PC-9 (cell line): Measurements from ENCODE around the gene IGF2BP2. TPM values are rescaled to one million over a fixed set of nuclear protein-coding genes. Genes with fewer than 3 reads are reported as not detected.
A peak's percentile ranks its signal among the peaks of the same experiment; 100 is the strongest.

ENCODE experiments used
- BruUV-seq: library from RNA; stranded (reverse); fragments of 400-500 nt; replicated peaks from 2 replicates; lab custom pipeline; 2021; lab: Mats Ljungman, UMichigan
- CTCF ChIA-PET: fragments of 300-600 bp; sonication (Branson Sonifier 250); formaldehyde crosslinking; loops from one replicate; lab custom pipeline; 2022; ENCODE audit warnings: antibody characterized with exemption; lab: Charles Lee
- POLR2A ChIA-PET: fragments of 300-600 bp; sonication (Branson Sonifier 250); formaldehyde crosslinking; loops from one replicate; lab custom pipeline; 2022; ENCODE audit warnings: antibody characterized with exemption; ENCODE audit not compliant: unreplicated experiment; lab: Charles Lee
- DNase-seq, 2 experiments: peaks; one replicate each; pipeline versions ENCODE4 v3.0.0 to v3.0.0-alpha.2; 2015 to 2022; ENCODE audit warnings: mixed read lengths in 1 of 2
- H2AFZ ChIP-seq: fragments of 200-600 bp; sonication (generic); 2 replicates; pipeline ENCODE4 v1.8.1; 2017; ENCODE audit warnings: antibody characterized with exemption
- H3F3A ChIP-seq: fragments of 200-600 bp; sonication (generic); 2 replicates; pipeline ENCODE4 v1.8.1; 2017; ENCODE audit warnings: antibody characterized with exemption, mild to moderate bottlenecking, low read depth; ENCODE audit not compliant: insufficient read depth
- H3K27ac ChIP-seq: fragments of 200-600 bp; sonication (generic); 2 replicates; pipeline ENCODE4 v1.6.1; 2016; ENCODE audit warnings: mixed run types
- H3K27me3 ChIP-seq: fragments of 200-600 bp; sonication (generic); 2 replicates; pipeline ENCODE4 v1.6.1; 2016; ENCODE audit warnings: low read depth, mixed run types; ENCODE audit not compliant: insufficient read depth
- H3K36me3 ChIP-seq: fragments of 200-600 bp; sonication (generic); 2 replicates; pipeline ENCODE4 v1.6.1; 2016; ENCODE audit warnings: low read depth, mixed run types
- H3K4me1 ChIP-seq: fragments of 200-600 bp; sonication (generic); replicated peaks from 2 replicates; pipeline ENCODE4 v1.6.1; 2016; ENCODE audit warnings: mixed run types; ENCODE audit not compliant: insufficient read depth
- H3K4me2 ChIP-seq: fragments of 200-600 bp; sonication (generic); 2 replicates; pipeline ENCODE4 v1.6.1; 2017; ENCODE audit warnings: mixed run types
- H3K4me3 ChIP-seq: fragments of 200-600 bp; sonication (generic); 2 replicates; pipeline ENCODE4 v1.6.1; 2016; ENCODE audit warnings: mixed run types
- H3K79me2 ChIP-seq: fragments of 200-600 bp; sonication (generic); 2 replicates; pipeline ENCODE4 v1.6.1; 2017; ENCODE audit warnings: low read depth, mixed run types
- H3K9me2 ChIP-seq: fragments of 200-600 bp; sonication (generic); 2 replicates; pipeline ENCODE4 v1.8.1; 2017; ENCODE audit warnings: mild to moderate bottlenecking; ENCODE audit not compliant: insufficient read depth
- H3K9me3 ChIP-seq: fragments of 200-600 bp; sonication (generic); 2 replicates; pipeline ENCODE4 v1.8.1; 2016; ENCODE audit warnings: low read depth; ENCODE audit not compliant: insufficient read depth
- H4K20me1 ChIP-seq: fragments of 200-600 bp; sonication (generic); 2 replicates; pipeline ENCODE4 v1.8.1; 2017; ENCODE audit not compliant: insufficient read depth
- CTCF ChIP-seq: fragments of 200-600 bp; sonication (generic); conservative IDR thresholded peaks from 2 replicates; pipeline ENCODE4 v1.6.1; 2017; ENCODE audit warnings: mixed run types, antibody characterized with exemption, mild to moderate bottlenecking, moderate library complexity
- EZH2 ChIP-seq: fragments of 200-600 bp; sonication (generic); IDR thresholded peaks from 2 replicates; pipeline ENCODE4 v1.8.0; 2017; ENCODE audit warnings: antibody characterized with exemption, low read depth
- intact Hi-C: fragments of 100-400 bp; cut with micrococcal nuclease; formaldehyde crosslinking; loops from one replicate; pipeline ENCODE4 v1.10.0; 2022; ENCODE audit not compliant: unreplicated experiment
- total RNA-seq: library from RNA; stranded (reverse); gene quantifications from 2 replicates; pipeline ENCODE4 v1.2.3, GENCODE V29; 2021

Gene IGF2BP2
- total RNA-seq, 1 experiment from 2014 or later = 140 TPM

- Histone ChIP-seq H3F3A (peaks cover 34% of the 10 kb centered on the region), H3K9me3 (no peaks in the 10 kb centered on the region; the same call in 1 of the 2 replicates), H3K36me3 (peaks cover 16% of the 10 kb centered on the region), H3K79me2 (peaks cover 84% of the 10 kb centered on the region), H3K4me2 (peak overlapping the region; percentile 83), H3K27ac (peak overlapping the region; percentile 86), H2AFZ (peak overlapping the region; percentile 67), H3K4me3 (peak overlapping the region; percentile 99), H3K9me2 (no peaks in the 10 kb centered on the region), H3K4me1 (peaks cover 54% of the 10 kb centered on the region), H3K27me3 (no peaks in the 10 kb centered on the region), H4K20me1 (peaks cover 38% of the 10 kb centered on the region)
- DNase-seq = peak in 1 of 2 experiments; percentile 53
- BruUV-seq = no TSS peak
- TF ChIP-seq EZH2 = no peak
- no peak; the same call in 1 of the 2 replicates for TF ChIP-seq CTCF
- POLR2A ChIA-PET = interaction anchor here (0.5 to 1.5 kb wide), 7 partner anchors 21 to 155 kb away, joined by 3 to 55 read pairs (median 4); no protein-coding TSS in a partner anchor
- intact Hi-C loops = loop anchor here (1.0 to 5.0 kb wide), 5 partner anchors 36 to 147 kb away; no protein-coding TSS in a partner anchor
- CTCF ChIA-PET = interaction anchor here (0.5 to 3.3 kb wide), 7 partner anchors 18 to 120 kb away, joined by 3 to 12 read pairs (median 5); no protein-coding TSS in a partner anchor
Measured at GRCh38 chr3:185823078-185824044, 1.5 kb downstream of the IGF2BP2 start.

GRCh38 chr3:185822221-185823000, 2.4 kb downstream of the IGF2BP2 start:
- Histone ChIP-seq H4K20me1 (peaks cover 46% of the 10 kb centered on the region), H3K36me3 (peaks cover 13% of the 10 kb centered on the region), H3K27me3 (no peaks in the 10 kb centered on the region), H3K4me1 (peaks cover 59% of the 10 kb centered on the region), H3K9me2 (no peaks in the 10 kb centered on the region), H3K4me2 (peak overlapping the region; percentile 83), H3F3A (peaks cover 32% of the 10 kb centered on the region), H3K4me3 (peak overlapping the region; percentile 99), H3K79me2 (peaks cover 93% of the 10 kb centered on the region), H3K27ac (peak overlapping the region; percentile 86), H3K9me3 (no peaks in the 10 kb centered on the region), H2AFZ (no peak overlapping the region)
- POLR2A ChIA-PET = interaction anchor here (0.5 to 1.1 kb wide), 9 partner anchors 54 to 324 kb away, joined by 3 to 29 read pairs (median 5); partner anchors contain the start of genes LIPH and TMEM41A
- DNase-seq = peak in 1 of 2 experiments; percentile 94
- TF ChIP-seq CTCF (no peak), EZH2 (no peak)
- CTCF ChIA-PET = interaction anchor here (0.5 to 3.3 kb wide), 7 partner anchors 17 to 752 kb away, joined by 3 to 12 read pairs (median 8); no protein-coding TSS in a partner anchor
- intact Hi-C loops = loop anchor here (1.0 to 5.0 kb wide), 4 partner anchors 26 to 114 kb away; no protein-coding TSS in a partner anchor
- TSS peak; percentile 16 for BruUV-seq
